GM19240 (cell line): ENCODE measurements around the gene ULBP2.

Experiments
- DNase-seq: peaks from one replicate; pipeline ENCODE4 v3.0.0; 2011; ENCODE audit warnings: low spot score; ENCODE audit not compliant: insufficient read length

ULBP2 gene

GRCh38 chr6:149941583-149942460, at the start of gene ULBP2:
TSS of gene ULBP2 (plus strand) at chr6:149942014. CDS start at chr6:149942073, 59 bp downstream.
- DNase-seq: no peak

- no peak for DNase-seq
These were observed 46.7 kb upstream of the ULBP2 start for GRCh38 chr6:149895048-149895590.

DNA sequence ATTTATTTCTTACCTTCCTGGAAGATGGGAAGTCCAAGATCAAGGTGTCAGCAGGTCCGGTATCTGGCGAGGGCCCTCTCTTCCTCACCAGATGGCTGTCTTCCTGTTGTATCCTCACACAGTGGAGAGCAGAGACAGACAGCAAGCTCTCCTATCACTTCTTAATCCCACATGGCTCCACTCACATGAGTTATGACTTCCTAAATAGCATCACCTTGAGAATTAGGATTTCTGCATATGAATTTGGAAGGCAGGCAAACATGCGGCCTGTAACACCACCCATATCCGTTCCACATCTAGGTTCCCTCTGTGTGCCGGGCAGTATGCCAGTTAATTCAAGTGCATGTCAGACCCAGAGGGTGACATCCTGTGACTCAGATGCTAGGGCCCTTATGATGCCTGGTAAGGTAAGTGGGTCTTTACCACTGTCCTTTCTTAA, 46.0 kb upstream of the ULBP2 start:
- DNase-seq: no peak

- DNase-seq: no peak
These were observed 45.3 kb upstream of the ULBP2 start for GRCh38 chr6:149896491-149896890.

DNA sequence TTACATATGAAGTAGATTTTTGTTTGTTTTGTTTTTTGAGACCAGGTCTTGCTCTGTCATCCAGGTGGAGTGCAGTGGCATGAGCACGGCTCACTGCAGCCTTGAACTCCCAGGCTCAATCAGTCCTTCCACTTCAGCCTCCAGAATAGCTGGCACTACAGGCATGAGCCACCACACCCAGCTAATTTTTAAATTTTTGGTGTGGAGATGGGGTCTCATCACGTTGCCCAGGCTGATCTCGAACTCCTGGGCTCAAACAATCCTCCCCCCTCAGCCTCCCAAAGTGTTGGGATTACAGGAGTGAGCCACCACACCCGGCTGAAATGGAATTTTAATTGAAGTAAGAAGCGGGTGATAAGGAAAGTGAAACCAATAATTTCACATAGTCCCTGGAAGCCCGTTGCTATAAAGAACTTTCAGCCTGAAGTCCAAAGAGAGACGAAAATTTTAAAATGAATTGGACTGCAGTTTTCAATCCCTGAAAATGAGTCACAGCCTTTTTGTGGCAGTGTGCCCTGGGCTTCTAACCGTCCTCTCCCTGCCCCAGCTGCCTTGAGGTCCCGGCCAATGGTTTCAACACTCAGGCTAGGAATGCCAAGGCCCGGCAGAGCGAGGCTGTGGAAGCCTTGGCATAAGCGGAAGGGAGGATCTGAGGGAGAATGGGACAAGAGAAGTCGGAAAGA, 44.7 kb upstream of the ULBP2 start:
- no peak for DNase-seq

GRCh38 chr6:149897855-149898744, 43.7 kb upstream of the ULBP2 start, which contains the start of gene RAET1E:
TSS of gene RAET1E (minus strand) at chr6:149898113. CDS start at chr6:149890901, 7,212 bp downstream.
- DNase-seq: no peak

GRCh38 chr6:149898966-149899365, 42.8 kb upstream of the ULBP2 start:
- DNase-seq: no peak

- no peak for DNase-seq
These were observed 42.3 kb upstream of the ULBP2 start for GRCh38 chr6:149899486-149899885.

DNA sequence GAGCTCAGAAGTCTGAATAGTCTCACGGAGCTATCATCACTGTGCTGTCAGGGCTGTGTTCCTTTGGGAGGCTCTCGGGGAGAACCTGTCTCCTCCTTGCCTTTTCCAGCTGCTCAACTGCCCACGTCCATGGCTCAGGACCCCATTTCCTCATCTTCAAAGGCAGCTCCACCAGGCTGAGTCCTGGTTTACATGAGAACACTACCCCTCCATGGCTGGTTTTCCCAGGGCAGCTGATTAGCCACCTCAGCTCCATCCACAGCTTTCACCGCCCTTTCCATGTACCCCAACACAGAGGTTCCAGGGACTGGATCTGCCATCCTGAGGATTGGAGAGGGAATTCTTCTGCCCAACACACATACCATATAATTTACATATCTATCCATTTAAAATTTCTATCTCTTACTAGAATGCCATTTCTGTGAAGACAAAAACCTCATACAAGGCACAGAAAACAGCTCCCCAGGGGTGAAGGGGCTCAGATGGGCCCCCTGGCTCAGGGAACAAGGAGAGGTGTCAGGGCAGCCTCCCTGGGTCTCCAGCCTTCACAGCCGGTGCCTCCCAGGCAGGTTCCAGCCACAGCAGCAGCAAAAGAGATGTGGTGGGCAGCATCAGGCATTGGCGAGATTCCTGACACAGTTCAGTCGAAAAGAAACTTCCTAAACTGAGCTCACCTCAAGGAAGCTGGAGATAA, 41.7 kb upstream of the ULBP2 start:
- DNase-seq: no peak

DNA sequence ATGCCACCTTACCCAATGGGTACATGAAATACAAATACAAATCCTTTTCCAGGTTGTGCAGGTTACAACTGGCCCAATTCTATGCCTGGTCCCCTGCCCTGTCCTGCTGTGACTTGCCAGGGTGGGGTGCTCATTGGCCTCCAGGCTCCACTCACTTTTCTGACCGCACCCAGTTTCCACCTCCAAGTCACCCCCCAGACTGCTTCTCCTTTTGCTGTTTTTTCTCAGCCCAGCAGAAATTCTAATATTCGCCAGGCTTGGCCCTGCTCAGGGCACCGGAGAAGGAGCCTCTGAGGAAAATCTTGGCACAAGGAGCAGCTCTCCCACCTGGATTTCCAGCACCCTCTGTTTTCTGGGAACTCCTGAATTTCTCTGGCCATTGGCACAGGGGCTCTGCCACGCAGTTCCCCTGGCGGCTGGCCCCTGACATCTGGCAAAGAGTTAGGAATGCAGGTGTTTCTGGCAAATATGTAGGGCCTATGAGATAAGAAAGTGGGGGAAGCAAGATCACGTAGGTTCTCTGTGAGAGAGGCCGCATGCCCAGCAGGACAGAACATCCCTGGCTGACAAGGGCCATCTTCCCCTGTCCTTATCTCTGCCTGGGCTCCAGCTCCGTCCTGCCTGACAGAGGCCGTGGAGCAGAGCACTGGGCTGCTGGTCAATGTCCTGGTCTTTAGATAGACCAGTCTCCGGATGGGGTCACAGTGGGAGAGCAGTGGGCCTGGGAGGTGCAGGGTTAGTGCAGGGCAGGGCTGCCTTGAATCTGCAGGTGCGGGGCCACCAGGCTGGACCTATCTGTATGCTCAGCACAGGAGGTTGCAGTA, 41.0 kb upstream of the ULBP2 start:
- no peak for DNase-seq

GRCh38 chr6:149901444-149902140, 40.2 kb upstream of the ULBP2 start:
- no peak for DNase-seq

- DNase-seq: no peak
These were observed 37.7 kb upstream of the ULBP2 start for GRCh38 chr6:149903938-149904611.

- DNase-seq: no peak
These were observed 37.0 kb upstream of the ULBP2 start for GRCh38 chr6:149904661-149905370.

DNA sequence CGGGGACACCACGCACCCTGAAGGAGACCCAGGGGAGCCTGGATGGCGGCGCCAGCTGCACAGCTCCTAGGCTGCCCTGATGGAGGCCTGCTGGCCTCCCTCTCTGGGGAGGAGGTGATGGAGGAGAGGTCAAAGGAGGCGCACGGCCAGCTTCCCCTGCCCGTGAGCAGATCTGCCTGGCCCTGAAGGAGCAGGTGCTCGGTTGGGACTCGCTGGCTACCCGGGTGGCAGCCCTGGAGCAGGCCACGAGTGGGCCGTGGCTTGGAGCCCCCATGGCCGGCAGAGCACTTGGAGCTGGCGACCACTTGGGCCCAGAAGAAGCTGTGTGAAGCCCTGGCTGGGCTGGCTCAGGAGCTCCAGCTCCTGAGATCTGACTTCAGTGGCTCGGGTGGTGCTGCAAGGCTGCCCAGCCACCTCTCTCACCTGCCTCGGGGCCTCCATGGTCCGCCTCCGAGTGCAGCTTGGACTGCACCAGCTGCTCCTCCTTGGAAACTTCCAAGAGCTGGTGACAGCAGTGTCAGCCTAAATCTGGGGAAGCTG, 36.4 kb upstream of the ULBP2 start:
- DNase-seq: no peak

DNA sequence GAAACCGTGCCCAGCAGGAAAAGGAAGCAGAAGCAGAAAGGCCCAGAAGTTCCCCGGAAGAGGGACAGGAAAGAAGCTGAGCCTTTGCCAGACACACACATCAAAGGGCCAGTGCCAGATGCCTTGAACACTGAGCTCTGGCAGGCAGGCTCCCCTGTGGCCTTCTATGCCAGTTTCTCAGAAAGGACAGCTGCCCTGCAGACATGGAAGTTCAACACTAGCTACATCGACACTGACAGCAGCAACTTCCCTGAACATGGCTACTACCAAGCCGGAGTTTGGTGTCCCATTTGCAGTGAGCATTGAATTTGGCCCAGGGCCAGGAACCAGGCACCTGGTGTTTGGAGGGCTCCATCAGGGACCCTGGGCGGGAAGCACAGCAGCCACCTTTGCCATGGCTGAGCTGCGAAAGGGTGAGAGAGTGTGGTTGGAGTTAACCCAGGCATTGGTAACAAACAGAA, 35.9 kb upstream of the ULBP2 start:
- DNase-seq: no peak

- no peak for DNase-seq
These were observed 35.4 kb upstream of the ULBP2 start for GRCh38 chr6:149906405-149906804.

- DNase-seq: no peak
These were observed 34.5 kb upstream of the ULBP2 start for GRCh38 chr6:149907317-149907716.
